Suprapubic skin (tissue), 4 donors: ENCODE measurements around the gene SAMHD1.

Experiments used
- EP300 ChIP-seq: sonication (generic); formaldehyde crosslinking; IDR thresholded peaks from one replicate; pipeline ENCODE4 v1.6.1; 2017; ENCODE audit warnings: antibody characterized with exemption
- POLR2A ChIP-seq, 2 donors: fragments of 450-650 bp; IDR thresholded peaks; one replicate each; pipeline ENCODE4 v1.6.1; 2017; ENCODE audit warnings: antibody characterized with exemption in 2 of 2, mild to moderate bottlenecking in 2 of 2, moderate library complexity in 2 of 2
- POLR2AphosphoS5 ChIP-seq, 3 donors: sonication (generic); formaldehyde crosslinking; IDR thresholded peaks; one replicate each; pipeline ENCODE4 v1.6.1; 2017; ENCODE audit warnings: antibody characterized with exemption in 3 of 3
- TF ChIP-seq, protein P1 (sequence below), 2 donors: fragments of 200-600 bp in 1 of 2; fragments of 450-650 bp in 1 of 2; sonication (generic) in 1 of 2; IDR thresholded peaks; one replicate each; pipeline ENCODE4 v1.5.1; 2016 to 2019; ENCODE audit warnings: antibody characterized with exemption in 2 of 2, mild to moderate bottlenecking in 1 of 2, moderate library complexity in 1 of 2

DNA sequence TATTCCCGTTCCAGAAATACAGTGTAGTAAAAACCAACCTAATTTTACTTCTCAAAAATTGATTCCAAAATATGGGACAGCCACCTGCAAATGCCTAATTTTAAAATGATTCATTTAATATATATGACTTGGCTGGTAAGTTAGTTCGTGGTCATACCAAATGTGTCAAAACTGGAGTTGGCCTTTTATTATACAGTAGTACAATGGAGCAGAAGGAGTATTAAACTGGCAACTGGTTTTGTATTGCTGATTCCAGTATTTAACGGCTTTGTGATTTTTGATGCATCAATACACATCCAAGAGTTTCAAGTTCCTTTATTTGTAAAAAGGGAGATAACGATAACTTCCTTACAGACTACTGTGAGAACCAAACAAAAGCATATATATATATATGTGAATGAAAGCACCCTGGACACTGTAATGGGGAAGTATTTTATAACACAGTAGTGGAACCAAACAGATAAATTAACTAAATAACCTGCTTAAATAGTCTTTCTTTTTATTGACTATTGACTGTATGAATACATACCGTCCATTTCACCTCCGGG, 24.8 kb downstream of the SAMHD1 start:
- TF ChIP-seq POLR2AphosphoS5 (IDR thresholded peaks at IDR 0.05) (no peak), POLR2A (IDR thresholded peaks at IDR 0.05) (no peak), EP300 (no peak)
- TF ChIP-seq, protein P1, sequence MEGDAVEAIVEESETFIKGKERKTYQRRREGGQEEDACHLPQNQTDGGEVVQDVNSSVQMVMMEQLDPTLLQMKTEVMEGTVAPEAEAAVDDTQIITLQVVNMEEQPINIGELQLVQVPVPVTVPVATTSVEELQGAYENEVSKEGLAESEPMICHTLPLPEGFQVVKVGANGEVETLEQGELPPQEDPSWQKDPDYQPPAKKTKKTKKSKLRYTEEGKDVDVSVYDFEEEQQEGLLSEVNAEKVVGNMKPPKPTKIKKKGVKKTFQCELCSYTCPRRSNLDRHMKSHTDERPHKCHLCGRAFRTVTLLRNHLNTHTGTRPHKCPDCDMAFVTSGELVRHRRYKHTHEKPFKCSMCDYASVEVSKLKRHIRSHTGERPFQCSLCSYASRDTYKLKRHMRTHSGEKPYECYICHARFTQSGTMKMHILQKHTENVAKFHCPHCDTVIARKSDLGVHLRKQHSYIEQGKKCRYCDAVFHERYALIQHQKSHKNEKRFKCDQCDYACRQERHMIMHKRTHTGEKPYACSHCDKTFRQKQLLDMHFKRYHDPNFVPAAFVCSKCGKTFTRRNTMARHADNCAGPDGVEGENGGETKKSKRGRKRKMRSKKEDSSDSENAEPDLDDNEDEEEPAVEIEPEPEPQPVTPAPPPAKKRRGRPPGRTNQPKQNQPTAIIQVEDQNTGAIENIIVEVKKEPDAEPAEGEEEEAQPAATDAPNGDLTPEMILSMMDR (IDR thresholded peaks at IDR 0.05), result no peak
